ENCODE measurements around the gene EIF1. TPM values are rescaled to one million over a fixed set of nuclear protein-coding genes. Genes with fewer than 3 reads are reported as not detected.
A peak's percentile ranks its signal among the peaks of the same experiment; 100 is the strongest.

EIF1 gene
- total and polyA plus RNA-seq, 2 of the 8 experiments (the other 6 are each of a cell fraction or from before 2014, with no cell fraction given) = 175 to 539 TPM

DNA sequence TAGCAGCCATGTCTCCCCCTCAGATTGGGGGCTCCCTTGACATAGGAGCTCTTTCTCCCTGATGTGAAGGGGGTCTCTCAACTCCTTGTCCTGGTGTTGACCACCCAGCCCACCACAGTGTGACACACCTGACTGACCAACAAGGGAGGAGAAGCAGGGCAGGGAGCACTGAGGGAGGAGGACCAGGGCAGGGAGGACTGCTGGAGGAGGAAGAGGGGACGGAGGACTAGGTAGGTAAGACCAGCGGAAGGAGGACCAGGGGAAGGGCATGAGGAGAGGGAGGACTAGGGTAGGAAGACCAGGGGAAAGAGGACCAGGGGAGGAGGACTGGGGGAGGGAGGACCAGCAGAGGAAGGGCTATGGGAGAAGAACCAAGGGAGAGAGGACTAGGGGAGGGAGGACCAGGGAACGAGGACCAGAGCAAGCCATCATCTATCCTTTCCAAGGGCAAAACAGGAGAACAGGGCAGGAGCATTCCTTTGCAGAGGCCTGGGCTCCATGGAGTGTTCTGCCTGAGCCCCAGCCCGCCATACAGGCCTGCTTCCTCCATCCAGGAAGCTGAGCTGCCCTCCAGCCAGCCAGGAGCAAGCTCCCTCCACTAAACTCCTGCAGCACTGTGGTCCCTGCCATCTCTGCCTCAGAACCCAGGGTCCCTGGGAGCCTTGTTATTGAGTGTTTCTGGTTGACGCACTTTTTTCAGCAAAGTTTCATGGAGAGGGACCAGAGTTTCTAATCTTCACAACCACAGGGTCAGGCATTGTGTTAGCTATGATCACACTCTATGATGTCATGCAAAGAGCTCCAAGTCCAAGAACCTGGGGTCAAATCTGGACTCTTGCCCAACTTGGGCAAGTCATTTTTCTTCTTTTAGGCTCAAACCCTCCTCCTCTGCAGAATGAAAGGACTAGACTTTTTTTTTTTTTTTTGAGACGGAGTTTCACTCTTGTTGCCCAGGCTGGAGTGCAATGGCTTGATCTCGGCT lies 48.9 kb upstream of the EIF1 start:
- H4K8ac ChIP-seq (ENCODE audit: extremely low read depth, insufficient read depth, low read length) = peak overlapping the region; percentile 74; the same call in 1 of the 2 replicates
- no peaks in the 10 kb centered on the region for H3K36me3 ChIP-seq (ENCODE audit: control insufficient read depth in 2 of 4, insufficient read depth in 4 of 4, low read length in 3 of 4)
- no peak overlapping the region for H3K18ac ChIP-seq (ENCODE audit: extremely low read depth, low read length)
- H3K14ac ChIP-seq (ENCODE audit: insufficient read length) = no peak overlapping the region
- H4K91ac ChIP-seq (replicated peaks; ENCODE audit: insufficient read length, low read length) = no peak overlapping the region
- no peak overlapping the region for H2BK120ac ChIP-seq (replicated peaks; ENCODE audit: low read depth, low read length)
- no peak overlapping the region for H2AFZ ChIP-seq (ENCODE audit: low read length)
- H3K79me1 ChIP-seq (ENCODE audit: low read depth, low read length) = no peaks in the 10 kb centered on the region
- no peak overlapping the region; the same call in 1 of the 2 replicates for H2BK15ac ChIP-seq (ENCODE audit: low read length)
- 0 out of 2 replicates have a peak overlapping the region, but pooled peaks have one; percentile 3 for H2BK5ac ChIP-seq (ENCODE audit: low read depth, low read length)
- no peak for DNase-seq (ENCODE audit: low read depth in 1 of 2, low spot score in 2 of 2)
- H3K4me1 ChIP-seq (replicated peaks in 1 of 4; ENCODE audit: control insufficient read depth in 3 of 4, insufficient read depth in 4 of 4, low read length in 3 of 4) = peaks cover 0 to 19% (median 4%) of the 10 kb centered on the region in 4 experiments; a peak in 2 of 7 replicates
- no peak overlapping the region for H3K4ac ChIP-seq (replicated peaks; ENCODE audit: insufficient read length, low read depth, low read length)
- no peak overlapping the region for H3K9ac ChIP-seq (replicated peaks in 1 of 4; ENCODE audit: extremely low read depth in 1 of 4, low read depth in 3 of 4, low read length in 3 of 4)
- H3K79me2 ChIP-seq (ENCODE audit: control insufficient read depth in 1 of 2, insufficient read depth in 2 of 2, low read length in 2 of 2) = no peaks in the 10 kb centered on the region
- no peak overlapping the region for H2AK5ac ChIP-seq (ENCODE audit: low read depth, low read length)
- H3K9me3 ChIP-seq (ENCODE audit: insufficient read depth in 2 of 2, low read depth in 1 of 2, low read length in 1 of 2) = no peaks in the 10 kb centered on the region
- H2BK12ac ChIP-seq (ENCODE audit: low read depth, low read length) = no peak overlapping the region
- no peak overlapping the region for H3K4me2 ChIP-seq (ENCODE audit: insufficient read depth in 1 of 2, low read depth in 2 of 2, low read length in 2 of 2)
- no peak overlapping the region for H3K27ac ChIP-seq (ENCODE audit: low read depth, low read length)
- H3K27me3 ChIP-seq (replicated peaks in 1 of 4; ENCODE audit: control insufficient read depth in 3 of 4, extremely low read depth in 1 of 4, insufficient read depth in 3 of 4, low read length in 3 of 4) = peaks cover 0 to 3% (median 0%) of the 10 kb centered on the region in 4 experiments; a peak in 1 of 7 replicates
- no peak overlapping the region for H4K5ac ChIP-seq (ENCODE audit: insufficient read length, low read depth, low read length)
- 83% methylated on average over 7 of the region's 7 CpGs; no CpG with 5 or more reads in 1 of the 2 experiments for WGBS, 2 experiments (ENCODE audit: extremely low coverage in 1 of 2, insufficient coverage in 1 of 2, insufficient read length in 1 of 2, insufficient replicate concordance in 2 of 2, low coverage in 1 of 2, low lambda C conversion rate in 2 of 2, missing lambda C conversion rate in 1 of 2)
- CTCF ChIA-PET (ENCODE audit: partially characterized antibody) = interaction anchor here (0.7 to 20.4 kb wide), 6 partner anchors 9 to 90 kb away, joined by 3 to 492 read pairs (median 4); no protein-coding TSS in a partner anchor
- peak overlapping the region; percentile 86; the same call in 1 of the 2 replicates for H2BK20ac ChIP-seq (ENCODE audit: low read length)
- H3K23me2 ChIP-seq (ENCODE audit: low read depth, low read length) = no peaks in the 10 kb centered on the region
- no peak overlapping the region for H3K56ac ChIP-seq (replicated peaks; ENCODE audit: insufficient read length, low read depth, low read length)
- no peak for FAIRE-seq
- H4K20me1 ChIP-seq (replicated peaks in 1 of 2; ENCODE audit: control insufficient read depth in 1 of 2, insufficient read depth in 2 of 2, low read length in 2 of 2) = no peaks in the 10 kb centered on the region
- H3K4me3 ChIP-seq (ENCODE audit: extremely low read depth in 1 of 4, insufficient read depth in 2 of 4, low read depth in 3 of 4, low read length in 4 of 4) = no peak overlapping the region
- no peak for TF ChIP-seq SIX5 (IDR thresholded peaks at IDR 0.05; ENCODE audit: low read depth, low read length)
- H3K23ac ChIP-seq (ENCODE audit: insufficient read length) = no peak overlapping the region
- POLR2A ChIA-PET (ENCODE audit: partially characterized antibody) = interaction anchor here (0.7 to 1.4 kb wide), 5 partner anchors 12 to 392 kb away, joined by 3 to 5 read pairs (median 4); partner anchors contain the start of gene KRT17
